Loucy (cell line): Measurements from ENCODE around the gene SIRPG.

Experiments used
- H2AFZ ChIP-seq: fragments of 200-600 bp; sonication (generic); 2 replicates; pipeline ENCODE4 v1.6.0; 2016; ENCODE audit warnings: antibody characterized with exemption, mild to moderate bottlenecking, low read length, moderate library complexity
- H3F3A ChIP-seq: fragments of 200-600 bp; 2 replicates; pipeline ENCODE4 v1.6.0; 2016; ENCODE audit warnings: antibody characterized with exemption, low read depth, mild to moderate bottlenecking
- H3K27me3 ChIP-seq: fragments of 200-600 bp; sonication (generic); 2 replicates; pipeline ENCODE4 v1.6.1; 2014; ENCODE audit warnings: low read length, mild to moderate bottlenecking; ENCODE audit not compliant: insufficient read depth, poor library complexity, severe bottlenecking
- H3K36me3 ChIP-seq: fragments of 200-600 bp; sonication (generic); 2 replicates; pipeline ENCODE4 v1.6.1; 2016; ENCODE audit warnings: low read length; ENCODE audit not compliant: insufficient read depth
- H3K4me1 ChIP-seq: fragments of 200-600 bp; sonication (generic); 2 replicates; pipeline ENCODE4 v1.5.1; 2014; ENCODE audit warnings: low read length, mild to moderate bottlenecking; ENCODE audit not compliant: insufficient read depth, poor library complexity, severe bottlenecking
- H3K4me2 ChIP-seq: fragments of 200-600 bp; sonication (generic); 2 replicates; pipeline ENCODE4 v1.6.0; 2014; ENCODE audit warnings: antibody characterized with exemption, low read length, low read depth, mild to moderate bottlenecking; ENCODE audit not compliant: poor library complexity, severe bottlenecking
- H3K4me3 ChIP-seq: fragments of 200-600 bp; sonication (generic); 2 replicates; pipeline ENCODE4 v1.5.1; 2014; ENCODE audit warnings: low read length, mild to moderate bottlenecking, mixed read lengths; ENCODE audit not compliant: poor library complexity, severe bottlenecking
- H3K79me2 ChIP-seq: fragments of 200-600 bp; sonication (generic); 2 replicates; pipeline ENCODE4 v1.6.1; 2014; ENCODE audit warnings: low read length; ENCODE audit not compliant: insufficient read depth
- H3K9ac ChIP-seq: fragments of 200-600 bp; sonication (generic); 2 replicates; pipeline ENCODE4 v1.6.0; 2014; ENCODE audit warnings: mild to moderate bottlenecking, low read depth, low read length, moderate library complexity; ENCODE audit not compliant: poor library complexity, severe bottlenecking
- H3K9me2 ChIP-seq: fragments of 200-600 bp; sonication (generic); replicated peaks from 2 replicates; pipeline ENCODE4 v1.6.1; 2016; ENCODE audit warnings: low read depth, low read length, mixed read lengths
- H3K9me3 ChIP-seq: fragments of 200-600 bp; sonication (generic); 2 replicates; pipeline ENCODE4 v1.6.1; 2014; ENCODE audit warnings: mild to moderate bottlenecking, antibody characterized with exemption, low read length, low read depth; ENCODE audit not compliant: insufficient read depth
- H4K20me1 ChIP-seq: fragments of 200-600 bp; sonication (generic); 2 replicates; pipeline ENCODE4 v1.6.0; 2014; ENCODE audit warnings: antibody characterized with exemption, low read length, mild to moderate bottlenecking; ENCODE audit not compliant: insufficient read depth, poor library complexity, severe bottlenecking
- EZH2phosphoT487 ChIP-seq: fragments of 200-600 bp; IDR thresholded peaks from 2 replicates; pipeline ENCODE4 v1.6.1; 2018; ENCODE audit warnings: antibody characterized with exemption, mild to moderate bottlenecking, moderate library complexity, borderline replicate concordance
- TF ChIP-seq, protein P1 (sequence below): fragments of 200-600 bp; sonication (generic); conservative IDR thresholded peaks from 2 replicates; pipeline ENCODE4 v1.5.1; 2014; ENCODE audit warnings: mild to moderate bottlenecking, antibody characterized with exemption, low read length

The SIRPG gene

DNA sequence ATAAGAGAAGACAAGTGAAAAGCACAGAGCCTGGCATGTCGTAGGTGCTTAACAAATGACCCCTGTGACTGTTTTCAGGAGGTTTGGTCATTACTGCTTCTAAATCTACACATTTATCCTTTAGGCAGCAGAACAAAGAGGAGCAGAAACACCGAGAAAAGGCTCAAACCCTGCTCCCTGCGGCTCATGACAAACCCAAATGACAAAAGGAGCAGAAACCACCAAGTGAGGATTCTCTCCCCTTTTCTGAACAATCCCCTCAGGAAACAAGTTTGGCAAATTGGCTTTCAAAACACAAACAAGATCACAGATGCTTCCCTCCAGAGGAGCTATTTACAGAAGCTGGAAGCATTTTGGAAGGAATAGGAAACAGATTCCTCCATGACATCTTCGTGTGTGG, 15.8 kb upstream of the SIRPG start:
- no peaks in the 10 kb centered on the region for H3K27me3 ChIP-seq
- H3K36me3 ChIP-seq: no peaks in the 10 kb centered on the region
- H3K9me3 ChIP-seq: no peaks in the 10 kb centered on the region
- no peak overlapping the region for H3K4me3 ChIP-seq
- H3K9ac ChIP-seq: no peak overlapping the region
- H3K9me2 ChIP-seq: no peaks in the 10 kb centered on the region
- H3K79me2 ChIP-seq: no peaks in the 10 kb centered on the region
- no peaks in the 10 kb centered on the region for H3F3A ChIP-seq
- H2AFZ ChIP-seq: no peak overlapping the region
- H3K4me2 ChIP-seq: no peak overlapping the region
- H3K4me1 ChIP-seq: no peaks in the 10 kb centered on the region
- TF ChIP-seq EZH2phosphoT487: no peak
- TF ChIP-seq, protein P1, sequence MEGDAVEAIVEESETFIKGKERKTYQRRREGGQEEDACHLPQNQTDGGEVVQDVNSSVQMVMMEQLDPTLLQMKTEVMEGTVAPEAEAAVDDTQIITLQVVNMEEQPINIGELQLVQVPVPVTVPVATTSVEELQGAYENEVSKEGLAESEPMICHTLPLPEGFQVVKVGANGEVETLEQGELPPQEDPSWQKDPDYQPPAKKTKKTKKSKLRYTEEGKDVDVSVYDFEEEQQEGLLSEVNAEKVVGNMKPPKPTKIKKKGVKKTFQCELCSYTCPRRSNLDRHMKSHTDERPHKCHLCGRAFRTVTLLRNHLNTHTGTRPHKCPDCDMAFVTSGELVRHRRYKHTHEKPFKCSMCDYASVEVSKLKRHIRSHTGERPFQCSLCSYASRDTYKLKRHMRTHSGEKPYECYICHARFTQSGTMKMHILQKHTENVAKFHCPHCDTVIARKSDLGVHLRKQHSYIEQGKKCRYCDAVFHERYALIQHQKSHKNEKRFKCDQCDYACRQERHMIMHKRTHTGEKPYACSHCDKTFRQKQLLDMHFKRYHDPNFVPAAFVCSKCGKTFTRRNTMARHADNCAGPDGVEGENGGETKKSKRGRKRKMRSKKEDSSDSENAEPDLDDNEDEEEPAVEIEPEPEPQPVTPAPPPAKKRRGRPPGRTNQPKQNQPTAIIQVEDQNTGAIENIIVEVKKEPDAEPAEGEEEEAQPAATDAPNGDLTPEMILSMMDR: no peak
- H4K20me1 ChIP-seq: no peaks in the 10 kb centered on the region

DNA sequence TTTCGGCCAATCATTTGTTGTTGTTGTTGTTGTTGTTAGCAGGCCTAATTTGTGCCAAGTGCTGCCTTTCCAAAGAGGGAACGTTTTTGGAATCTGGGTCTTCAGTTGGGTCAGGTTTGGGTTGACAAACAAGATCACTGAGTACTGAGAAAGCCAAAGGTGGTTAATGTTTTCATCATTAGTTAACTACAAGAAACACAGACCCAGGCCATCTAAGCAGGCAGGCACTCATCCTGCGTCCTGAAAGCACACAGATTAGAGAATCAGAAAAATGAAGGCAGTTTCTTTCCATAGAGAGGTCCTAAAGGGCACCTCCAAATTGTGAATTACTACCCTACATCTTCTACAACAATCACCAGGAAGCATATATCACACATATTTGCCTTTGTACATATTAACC, 15.1 kb upstream of the SIRPG start:
- H3K9ac ChIP-seq: no peak overlapping the region
- H3K4me2 ChIP-seq: no peak overlapping the region
- H3K36me3 ChIP-seq: no peaks in the 10 kb centered on the region
- TF ChIP-seq, protein P1: no peak
- no peak for TF ChIP-seq EZH2phosphoT487
- H3K4me1 ChIP-seq: no peaks in the 10 kb centered on the region
- H3F3A ChIP-seq: no peaks in the 10 kb centered on the region
- H3K27me3 ChIP-seq: no peaks in the 10 kb centered on the region
- H3K79me2 ChIP-seq: no peaks in the 10 kb centered on the region
- no peak overlapping the region for H3K4me3 ChIP-seq
- no peaks in the 10 kb centered on the region for H3K9me2 ChIP-seq
- H3K9me3 ChIP-seq: no peaks in the 10 kb centered on the region
- no peak overlapping the region for H2AFZ ChIP-seq
- H4K20me1 ChIP-seq: no peaks in the 10 kb centered on the region

DNA sequence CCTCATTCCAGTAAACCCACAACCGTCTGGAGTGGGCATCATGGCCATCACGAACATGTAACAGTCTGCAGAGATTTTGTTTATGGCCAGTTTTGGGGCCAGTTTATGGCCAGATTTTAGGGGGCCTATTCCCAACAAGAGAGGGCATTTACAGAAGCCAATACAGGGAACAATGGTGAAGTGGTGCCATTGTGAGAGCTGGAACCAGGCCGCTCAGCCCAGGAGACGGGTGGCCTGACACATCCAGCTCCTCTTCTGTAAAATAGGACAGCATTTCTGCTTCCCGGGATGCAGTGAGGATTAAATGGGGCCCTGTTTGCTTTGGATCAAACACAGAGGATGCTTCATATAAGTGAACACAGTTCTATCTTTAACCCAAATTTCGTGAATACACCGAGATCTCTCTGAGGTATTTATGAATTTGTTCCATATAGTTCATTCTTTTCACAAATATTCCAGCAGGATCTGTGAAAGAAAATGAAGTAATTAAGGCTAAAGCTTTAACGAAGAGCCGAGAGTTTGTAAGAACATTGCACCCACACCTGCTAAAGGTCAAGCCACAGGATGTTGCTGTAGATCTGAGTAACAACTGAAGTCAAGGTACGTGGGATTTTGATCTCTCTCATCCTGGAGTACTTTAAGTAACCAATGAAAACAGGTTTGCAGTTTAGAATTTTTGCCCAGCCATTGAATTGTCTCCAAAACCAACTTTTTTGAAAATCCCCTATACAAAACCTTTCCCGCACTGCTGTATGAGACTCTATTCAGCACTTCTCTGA, 14.5 kb upstream of the SIRPG start:
- no peak overlapping the region for H2AFZ ChIP-seq
- H3K79me2 ChIP-seq: no peaks in the 10 kb centered on the region
- H3K9ac ChIP-seq: no peak overlapping the region
- H3K9me2 ChIP-seq: no peaks in the 10 kb centered on the region
- H3K4me2 ChIP-seq: no peak overlapping the region
- H3K4me1 ChIP-seq: no peaks in the 10 kb centered on the region
- H4K20me1 ChIP-seq: no peaks in the 10 kb centered on the region
- H3F3A ChIP-seq: no peaks in the 10 kb centered on the region
- TF ChIP-seq, protein P1: no peak
- no peak for TF ChIP-seq EZH2phosphoT487
- H3K9me3 ChIP-seq: no peaks in the 10 kb centered on the region
- no peaks in the 10 kb centered on the region for H3K27me3 ChIP-seq
- no peaks in the 10 kb centered on the region for H3K36me3 ChIP-seq
- H3K4me3 ChIP-seq: no peak overlapping the region
